GM12801 (cell line): ENCODE results near the gene KHNYN.

ENCODE experiments used
- CTCF ChIP-seq: IDR thresholded peaks from one replicate; pipeline ENCODE4 v1.5.1; 2011; ENCODE audit warnings: control low read depth; ENCODE audit not compliant: insufficient read length; ENCODE audit errors: extremely low read depth

Gene KHNYN

GRCh38 chr14:24438223-24439097, 8.7 kb downstream of the KHNYN start:
- TF ChIP-seq CTCF = no peak

DNA sequence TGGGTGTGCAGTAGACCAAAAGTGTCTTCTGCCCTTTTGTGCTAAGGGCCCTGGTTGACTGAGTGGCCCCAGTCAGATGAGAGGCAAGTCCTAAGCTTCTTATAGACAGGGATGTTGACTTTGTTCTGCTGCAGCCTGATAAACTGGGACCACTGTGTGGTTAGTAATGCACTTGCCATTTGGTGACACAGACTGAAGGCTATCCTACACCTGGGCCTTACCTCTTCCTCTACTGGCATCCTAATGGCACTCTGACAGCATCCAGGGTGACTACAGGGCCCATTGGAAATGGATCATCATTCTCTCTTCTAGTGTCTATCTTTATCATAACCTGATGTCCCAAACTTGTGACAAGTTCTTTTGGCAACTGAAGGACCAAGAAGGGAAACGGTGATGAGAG, 9.5 kb downstream of the KHNYN start:
- no peak for TF ChIP-seq CTCF

DNA sequence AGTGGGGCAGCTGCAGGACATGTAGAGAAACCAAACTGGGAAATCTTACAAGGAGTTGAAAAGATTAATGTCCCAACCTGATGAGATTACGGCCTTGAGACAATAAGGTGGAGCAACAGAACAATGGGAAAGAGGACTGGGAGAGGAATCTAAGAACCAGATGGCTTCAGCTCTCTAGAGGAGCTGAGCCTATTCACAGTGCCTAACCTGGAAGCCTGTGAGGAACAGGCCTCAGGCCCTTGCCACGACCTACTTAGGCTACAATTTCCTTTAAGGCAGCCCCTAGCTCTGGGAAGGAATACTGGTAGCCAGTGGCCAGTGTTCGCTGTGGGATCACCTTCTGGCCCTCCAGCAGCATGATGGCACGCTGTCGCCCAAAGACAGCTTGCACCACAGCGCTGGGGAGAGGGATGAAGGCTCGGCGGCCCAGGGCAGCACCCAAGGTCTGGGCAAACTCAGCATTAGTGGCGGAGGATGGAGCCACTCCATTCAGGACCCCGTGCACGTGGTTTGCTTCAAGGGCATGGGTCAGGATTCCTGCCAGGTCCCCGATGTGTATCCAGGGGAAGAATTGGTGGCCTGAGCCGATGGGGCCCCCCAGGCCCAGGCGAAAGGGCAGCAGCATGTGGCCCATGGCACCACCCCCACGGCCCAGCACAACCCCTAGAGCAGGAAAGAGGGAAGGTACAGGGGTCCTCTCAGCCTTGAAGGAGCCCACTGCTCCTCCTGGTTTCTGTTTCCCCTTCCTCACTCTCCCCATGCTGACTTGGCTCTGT, 10.3 kb downstream of the KHNYN start:
- TF ChIP-seq CTCF = no peak

GRCh38 chr14:24440606-24441399, 11.0 kb downstream of the KHNYN start:
- TF ChIP-seq CTCF = no peak

DNA sequence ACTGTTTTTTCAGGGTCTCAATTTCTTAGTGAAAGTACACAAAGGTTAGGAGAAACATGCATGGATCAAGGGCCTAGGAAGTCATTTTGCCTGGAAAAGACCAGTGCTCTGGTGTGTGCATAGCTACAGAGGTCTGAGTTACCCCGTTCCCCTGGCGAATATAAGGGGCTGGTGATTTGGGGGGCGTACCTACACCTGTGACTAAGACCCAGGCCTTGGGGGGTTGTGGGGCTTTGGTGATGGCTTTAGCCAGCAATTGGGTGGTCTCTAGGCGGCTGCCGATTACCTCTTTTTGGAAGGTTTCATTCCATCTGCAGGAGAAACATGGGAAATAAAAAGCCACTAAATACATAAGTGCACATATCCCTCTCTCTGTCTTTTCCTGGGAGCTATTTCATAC, 11.7 kb downstream of the KHNYN start:
- TF ChIP-seq CTCF = no peak

DNA sequence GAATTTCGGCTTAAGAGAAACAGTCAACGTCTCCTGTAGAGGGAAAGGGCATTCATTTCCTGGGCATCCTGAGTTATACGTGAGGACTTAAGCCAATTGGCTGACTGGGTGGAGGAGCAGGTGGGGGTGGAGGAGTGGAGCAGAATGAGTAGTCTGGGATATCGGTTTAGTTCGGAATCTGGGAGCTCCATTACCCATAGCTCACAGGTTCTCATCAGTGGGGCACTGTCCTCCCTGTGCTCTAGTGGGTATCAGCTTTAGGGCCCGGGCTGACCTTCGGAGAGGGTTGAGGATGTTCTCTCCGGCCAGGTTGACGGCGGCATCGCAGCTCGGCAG, 12.1 kb downstream of the KHNYN start:
- TF ChIP-seq CTCF = no peak
